MCF 10A (cell line): ENCODE data around the gene MARK3. TPM values are rescaled to one million over a fixed set of nuclear protein-coding genes. Genes with fewer than 3 reads are reported as not detected.

Source experiments
- Bru-seq: library from RNA; stranded (reverse); fragments of 400-500 nt; gene quantifications from one replicate; lab custom pipeline; 2021; lab: Mats Ljungman, UMichigan
- BruChase-seq, 2 experiments: library from RNA; stranded (reverse); fragments of 400-500 nt; gene quantifications; one replicate each; lab custom pipeline; 2021; lab: Mats Ljungman, UMichigan
- BruUV-seq: library from RNA; stranded (reverse); fragments of 400-500 nt; replicated peaks from 2 replicates; lab custom pipeline; 2021; lab: Mats Ljungman, UMichigan
- CTCF ChIA-PET: fragments of 300-600 bp; sonication (Branson Sonifier 250); formaldehyde crosslinking; extraction: SDS; loops from one replicate; lab custom pipeline; 2021; ENCODE audit warnings: antibody characterized with exemption, inconsistent platforms; lab: Yijun Ruan, JAX
- POLR2A ChIA-PET: fragments of 300-600, 350-650 bp; sonication (Branson Sonifier 250); formaldehyde crosslinking; extraction: SDS; loops from one replicate; lab custom pipeline; 2020; ENCODE audit warnings: antibody characterized with exemption, inconsistent platforms; lab: Yijun Ruan, JAX
- DNase-seq: peaks from one replicate; pipeline ENCODE4 v3.0.0-alpha.2; 2018; ENCODE audit not compliant: unreplicated experiment
- H3K27ac Mint-ChIP-seq: one replicate; pipeline ENCODE4 v1.8.0; 2022; ENCODE audit warnings: mild to moderate bottlenecking, low read depth, mixed read lengths; ENCODE audit not compliant: unreplicated experiment
- H3K27me3 Mint-ChIP-seq: one replicate; pipeline ENCODE4 v1.8.0; 2022; ENCODE audit warnings: mixed read lengths; ENCODE audit not compliant: insufficient read depth, unreplicated experiment
- H3K36me3 Mint-ChIP-seq: one replicate; pipeline ENCODE4 v1.8.0; 2022; ENCODE audit warnings: mild to moderate bottlenecking, moderate library complexity, mixed read lengths; ENCODE audit not compliant: insufficient read depth, unreplicated experiment
- H3K4me1 Mint-ChIP-seq: one replicate; pipeline ENCODE4 v1.8.0; 2022; ENCODE audit warnings: mixed read lengths; ENCODE audit not compliant: insufficient read depth, unreplicated experiment
- H3K4me3 Mint-ChIP-seq: one replicate; pipeline ENCODE4 v1.8.0; 2022; ENCODE audit warnings: mild to moderate bottlenecking, moderate library complexity, mixed read lengths; ENCODE audit not compliant: unreplicated experiment
- H3K9me3 Mint-ChIP-seq: one replicate; pipeline ENCODE4 v1.8.0; 2022; ENCODE audit warnings: mixed read lengths; ENCODE audit not compliant: unreplicated experiment
- intact Hi-C: fragments of 100-400 bp; cut with micrococcal nuclease; formaldehyde crosslinking; loops from 2 replicates; pipeline ENCODE4 v1.14.1; 2022
- long read RNA-seq: library from polyadenylated mRNA; stranded (forward); transcript quantifications from one replicate; pipeline ENCODE4 v2.0.0, GENCODE V29; 2022
- total RNA-seq: library from RNA; stranded (reverse); gene quantifications from 2 replicates; pipeline ENCODE4 v1.2.3, GENCODE V29; 2022
- TF ChIP-seq, protein P1 (sequence below): fragments of 200-600 bp; IDR thresholded peaks from one replicate; pipeline ENCODE4 v1.8.0; 2022; ENCODE audit warnings: antibody characterized with exemption, mild to moderate bottlenecking; ENCODE audit not compliant: unreplicated experiment

MARK3 gene
- total RNA-seq: 102 and 130 TPM in 2 replicates
- percentile 91 among the genes with signal in this experiment for Bru-seq, nascent RNA
- BruChase-seq, experiment 1, labeled RNA remaining after a 6-hour chase: percentile 87 among the genes with signal in this experiment
- percentile 92 among the genes with signal in this experiment for BruChase-seq, experiment 2, labeled RNA remaining after a 2-hour chase
- long read RNA-seq, transcript MARK3-207 (17 exons, 2,298 nt): minor isoform, 6 of 315 reads
- long read RNA-seq, transcript MARK3-205 (18 exons, 3,371 nt): minor isoform, 55 of 315 reads
- long read RNA-seq, transcript MARK3-201 (16 exons, 2,911 nt): minor isoform, 28 of 315 reads
- long read RNA-seq, transcript MARK3-202 (16 exons, 3,283 nt): major isoform, 73 of 315 reads
- long read RNA-seq, partial matches to known transcripts: 18 of 315 reads
- long read RNA-seq, other reads (novel, unspliced or antisense): 135 of 315 reads

DNA sequence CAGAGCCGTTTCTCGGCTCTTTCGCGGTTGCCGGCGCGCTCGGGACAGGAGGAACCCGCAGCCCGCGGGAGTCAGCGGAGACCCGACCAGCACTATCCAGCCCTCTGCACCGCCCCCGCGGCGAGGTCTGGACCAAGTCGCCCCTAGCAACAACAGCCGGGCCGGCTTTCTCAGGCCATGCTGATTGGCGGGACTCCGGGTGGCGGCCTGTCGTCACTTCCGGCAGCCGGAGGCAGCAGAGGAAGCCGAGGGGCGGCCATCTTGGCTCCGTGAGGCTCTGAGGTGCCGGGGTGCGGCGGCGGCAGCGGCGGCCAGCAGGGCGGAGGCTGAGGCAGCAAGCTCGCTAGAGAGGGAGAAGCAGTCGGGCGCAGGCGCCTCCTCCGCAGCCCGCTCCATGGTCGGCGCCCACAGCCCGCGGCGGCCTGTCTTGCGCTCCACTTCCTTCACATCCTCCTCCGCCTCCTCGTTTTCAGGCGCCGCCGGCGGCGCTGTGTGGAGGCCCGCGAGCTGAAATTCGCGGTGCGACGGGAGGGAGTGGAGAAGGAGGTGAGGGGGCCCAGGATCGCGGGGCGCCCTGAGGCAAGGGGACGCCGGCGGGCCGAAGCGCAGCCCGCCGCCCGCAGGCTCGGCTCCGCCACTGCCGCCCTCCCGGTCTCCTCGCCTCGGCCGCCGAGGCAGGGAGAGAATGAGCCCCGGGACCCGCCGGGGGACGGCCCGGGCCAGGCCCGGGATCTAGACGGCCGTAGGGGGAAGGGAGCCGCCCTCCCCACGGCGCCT, at the start of gene MARK3:
TSS of gene MARK3 (plus strand) at position 264 of the 777 bp plus-strand sequence. CDS start 615 bp downstream, outside the sequence.
- Mint-ChIP-seq H3K4me3 (peak within 1 kb of the TSS; percentile 91), H3K9me3 (no peaks in the 10 kb centered on the region), H3K4me1 (peaks cover 24% of the 10 kb centered on the region), H3K27me3 (no peaks in the 10 kb centered on the region), H3K36me3 (peaks cover 6% of the 10 kb centered on the region), H3K27ac (peak within 1 kb of the TSS; percentile 87)
- DNase-seq: peak; percentile 95
- intact Hi-C loops: no loop called here
- ChIA-PET POLR2A (interaction anchor here (0.7 to 2.4 kb wide), 8 partner anchors 10 to 249 kb away, joined by 3 to 46 read pairs (median 6); partner anchors contain the start of gene EIF5), CTCF (no interaction called here)
- BruUV-seq: no TSS peak
- TF ChIP-seq, protein P1, sequence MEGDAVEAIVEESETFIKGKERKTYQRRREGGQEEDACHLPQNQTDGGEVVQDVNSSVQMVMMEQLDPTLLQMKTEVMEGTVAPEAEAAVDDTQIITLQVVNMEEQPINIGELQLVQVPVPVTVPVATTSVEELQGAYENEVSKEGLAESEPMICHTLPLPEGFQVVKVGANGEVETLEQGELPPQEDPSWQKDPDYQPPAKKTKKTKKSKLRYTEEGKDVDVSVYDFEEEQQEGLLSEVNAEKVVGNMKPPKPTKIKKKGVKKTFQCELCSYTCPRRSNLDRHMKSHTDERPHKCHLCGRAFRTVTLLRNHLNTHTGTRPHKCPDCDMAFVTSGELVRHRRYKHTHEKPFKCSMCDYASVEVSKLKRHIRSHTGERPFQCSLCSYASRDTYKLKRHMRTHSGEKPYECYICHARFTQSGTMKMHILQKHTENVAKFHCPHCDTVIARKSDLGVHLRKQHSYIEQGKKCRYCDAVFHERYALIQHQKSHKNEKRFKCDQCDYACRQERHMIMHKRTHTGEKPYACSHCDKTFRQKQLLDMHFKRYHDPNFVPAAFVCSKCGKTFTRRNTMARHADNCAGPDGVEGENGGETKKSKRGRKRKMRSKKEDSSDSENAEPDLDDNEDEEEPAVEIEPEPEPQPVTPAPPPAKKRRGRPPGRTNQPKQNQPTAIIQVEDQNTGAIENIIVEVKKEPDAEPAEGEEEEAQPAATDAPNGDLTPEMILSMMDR: no peak

DNA sequence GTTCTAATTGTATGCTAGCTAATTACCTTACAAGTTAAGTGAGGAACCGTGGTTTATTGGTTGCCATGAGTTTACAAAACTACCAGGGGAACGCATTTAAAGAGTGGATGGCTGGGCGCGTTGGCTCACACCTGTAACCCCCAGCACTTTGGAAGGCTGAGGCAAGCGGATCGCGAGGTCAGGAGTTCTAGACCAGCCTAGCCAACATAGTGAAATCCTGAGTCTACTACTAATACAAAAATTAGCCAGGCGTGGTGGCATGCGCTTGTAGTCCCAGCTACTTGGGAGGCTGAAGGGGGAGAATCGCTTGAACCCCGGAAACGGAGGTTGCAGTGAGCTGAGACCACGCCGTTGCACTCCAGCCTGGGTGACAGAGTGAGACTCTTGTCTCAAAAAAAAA, 49.0 kb upstream of the MARK3 start:
- H3K36me3 Mint-ChIP-seq: peaks cover 70% of the 10 kb centered on the region
- H3K27me3 Mint-ChIP-seq: no peaks in the 10 kb centered on the region
- TF ChIP-seq, protein P1: no peak
- no peaks in the 10 kb centered on the region for H3K9me3 Mint-ChIP-seq
- H3K4me1 Mint-ChIP-seq: peaks cover 15% of the 10 kb centered on the region
- DNase-seq: no peak
- H3K27ac Mint-ChIP-seq: no peak overlapping the region
- no TSS peak for BruUV-seq
- intact Hi-C loops: no loop called here
- H3K4me3 Mint-ChIP-seq: peak overlapping the region; percentile 89
- ChIA-PET POLR2A (interaction anchor here (0.7 to 5.9 kb wide), 12 partner anchors 8 to 207 kb away, joined by 3 to 49 read pairs (median 6); partner anchors contain the start of gene MARK3), CTCF (interaction anchor here (0.6 to 5.3 kb wide), 4 partner anchors 48 to 231 kb away, joined by 3 to 36 read pairs (median 8); no protein-coding TSS in a partner anchor)

DNA sequence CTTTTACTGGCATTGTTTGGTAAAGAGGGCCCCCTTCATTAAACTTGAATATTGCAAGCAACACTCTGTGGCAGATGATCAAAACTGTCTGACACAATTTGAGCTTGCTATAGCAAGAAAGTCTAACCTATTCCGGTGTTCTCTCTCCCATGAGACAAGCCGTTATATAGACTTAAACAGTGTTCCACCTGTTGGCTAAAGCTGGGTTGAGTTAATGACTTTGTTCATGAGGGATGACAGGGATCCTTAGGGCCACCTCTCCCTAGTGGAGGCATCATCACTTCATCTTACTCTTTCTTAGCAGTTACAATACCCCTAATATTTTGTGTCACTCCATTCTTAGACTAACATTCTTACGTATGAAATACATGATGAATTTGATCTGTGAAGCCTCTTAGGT, 47.4 kb upstream of the MARK3 start:
- peaks cover 86% of the 10 kb centered on the region for H3K36me3 Mint-ChIP-seq
- no TSS peak for BruUV-seq
- H3K9me3 Mint-ChIP-seq: no peaks in the 10 kb centered on the region
- H3K27me3 Mint-ChIP-seq: no peaks in the 10 kb centered on the region
- DNase-seq: no peak
- H3K27ac Mint-ChIP-seq: no peak overlapping the region
- TF ChIP-seq, protein P1: no peak
- peaks cover 15% of the 10 kb centered on the region for H3K4me1 Mint-ChIP-seq
- intact Hi-C loops: no loop called here
- H3K4me3 Mint-ChIP-seq: no peak overlapping the region
- POLR2A ChIA-PET: interaction anchor here (1.4 to 5.9 kb wide), 2 partner anchors 6 to 53 kb away, joined by 4 to 49 read pairs; no protein-coding TSS in a partner anchor
- CTCF ChIA-PET: interaction anchor here (0.6 to 5.3 kb wide), 4 partner anchors 19 to 186 kb away, joined by 3 to 36 read pairs (median 4); no protein-coding TSS in a partner anchor
